Medulla oblongata (tissue), 1 donor: ENCODE results near the gene STX8.
"Not testable (repeated sequence)": the region's sequence is repeated elsewhere in the genome, so short reads cannot be mapped to it uniquely, and the experiment has no call there.

Experiments used
- DNase-seq: peaks from one replicate; pipeline ENCODE4 v3.0.0-alpha.2; 2015; ENCODE audit errors: extremely low spot score

The STX8 gene

DNA sequence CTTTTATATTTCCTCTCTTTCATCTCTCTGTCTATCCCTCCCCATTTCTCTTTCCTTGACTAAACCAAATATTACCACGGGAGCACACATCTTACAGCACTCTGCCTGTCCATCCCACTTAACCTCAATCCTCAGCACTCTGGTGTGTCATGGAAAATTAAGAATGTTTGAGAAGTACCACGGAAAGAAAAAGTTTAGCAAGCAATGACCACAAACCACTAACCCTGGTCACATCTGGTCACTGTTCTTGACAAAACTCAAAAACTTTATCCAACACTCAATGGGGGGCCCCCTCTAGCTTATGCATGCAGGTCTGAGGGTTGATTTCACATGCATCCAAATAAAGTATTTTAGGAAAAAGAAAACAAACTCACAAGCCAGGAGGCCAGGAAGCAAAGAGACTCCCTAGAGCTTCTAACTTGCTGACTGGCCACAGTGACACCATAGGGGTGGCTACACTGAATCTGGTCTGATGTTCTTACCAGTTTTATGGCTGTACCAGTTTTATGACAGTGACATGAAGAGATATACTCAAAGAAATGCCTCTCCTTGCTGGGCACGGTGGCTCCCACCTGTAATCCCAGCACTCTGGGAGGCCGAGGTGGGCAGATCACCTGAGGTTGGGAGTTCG is 229.2 kb downstream of the STX8 start:
- no peak for DNase-seq

GRCh38 chr17:9343516-9343915 is 232.1 kb downstream of the STX8 start:
- no peak for DNase-seq

DNA sequence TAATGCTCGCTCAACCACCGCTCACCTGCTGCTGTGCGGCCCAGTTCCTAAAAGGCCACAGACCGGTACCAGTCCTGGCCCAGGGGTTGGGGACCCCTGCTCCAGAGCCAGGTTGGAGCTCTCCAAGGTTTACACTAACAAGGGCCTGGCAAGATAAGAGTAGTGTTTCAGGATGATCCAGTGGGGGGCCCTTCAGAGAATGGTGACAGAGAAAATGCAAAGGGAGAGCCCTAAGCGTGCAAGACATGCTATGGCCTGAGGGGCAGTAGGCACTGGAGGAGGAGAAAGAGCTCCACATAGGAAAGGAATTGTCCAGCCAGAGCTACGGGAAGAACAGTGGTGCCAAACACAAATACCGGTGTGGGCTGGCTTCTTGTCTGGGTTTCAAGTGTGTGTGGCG is 233.4 kb downstream of the STX8 start:
- no peak for DNase-seq

DNA sequence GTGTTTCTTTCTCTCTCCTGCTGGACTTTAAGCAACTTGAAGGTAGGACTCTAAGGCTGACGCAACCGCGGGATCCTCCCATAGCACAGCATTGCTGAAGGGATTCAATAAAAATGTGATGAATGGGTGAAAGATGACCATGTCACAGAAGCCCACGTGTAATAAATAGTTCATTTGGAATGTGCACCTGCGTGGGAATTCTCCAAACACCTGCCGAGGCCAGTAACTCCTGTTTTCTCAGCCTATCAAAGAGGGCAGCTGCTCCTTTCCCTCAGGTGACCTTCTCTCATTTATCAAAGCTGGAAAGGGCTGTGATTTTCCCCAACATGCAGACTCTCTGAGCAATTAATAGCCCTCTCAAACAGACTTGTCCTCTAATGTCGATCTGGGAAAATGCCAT is 235.7 kb downstream of the STX8 start:
- DNase-seq: no peak

DNA sequence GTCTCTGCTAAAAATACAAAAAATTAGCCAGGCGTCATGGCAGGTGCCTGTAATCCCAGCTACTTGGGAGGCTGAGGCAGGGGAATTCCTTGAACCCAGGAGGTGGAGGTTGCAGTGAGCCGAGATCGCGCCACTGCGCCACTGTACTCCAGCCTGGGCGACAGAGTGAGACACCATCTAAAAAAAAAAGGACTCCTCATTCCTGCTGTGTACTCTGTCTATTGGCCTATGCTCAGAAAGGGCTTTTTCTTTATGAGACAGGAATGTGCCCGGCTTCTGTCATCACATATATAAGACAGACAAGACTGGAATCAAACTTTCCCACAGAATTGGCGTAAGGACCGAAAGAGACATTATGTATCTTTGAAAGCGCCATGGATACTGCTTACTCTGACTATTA is 236.1 kb downstream of the STX8 start:
- DNase-seq: not testable (repeated sequence)

GRCh38 chr17:9336817-9337216 is 238.8 kb downstream of the STX8 start:
- DNase-seq: no peak

GRCh38 chr17:9334536-9335446 is 240.8 kb downstream of the STX8 start:
- no peak for DNase-seq

DNA sequence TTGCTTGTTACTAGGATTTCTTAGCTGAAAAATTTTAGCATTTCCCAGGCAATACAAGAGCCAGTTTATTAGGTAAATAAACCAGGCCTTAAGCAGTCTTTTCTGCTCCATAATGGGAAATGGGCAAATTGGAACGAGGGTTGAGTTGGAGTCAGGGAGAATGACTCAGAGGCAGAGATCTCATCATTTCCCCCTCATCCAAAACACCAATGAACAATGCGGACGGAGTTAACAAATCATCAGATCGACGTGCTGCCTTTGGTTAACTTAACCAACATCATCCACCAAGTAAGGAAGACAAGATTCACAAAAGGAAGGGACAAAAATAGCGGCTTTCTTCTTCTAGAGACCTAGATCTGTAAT is 243.5 kb downstream of the STX8 start:
- DNase-seq: no peak

DNA sequence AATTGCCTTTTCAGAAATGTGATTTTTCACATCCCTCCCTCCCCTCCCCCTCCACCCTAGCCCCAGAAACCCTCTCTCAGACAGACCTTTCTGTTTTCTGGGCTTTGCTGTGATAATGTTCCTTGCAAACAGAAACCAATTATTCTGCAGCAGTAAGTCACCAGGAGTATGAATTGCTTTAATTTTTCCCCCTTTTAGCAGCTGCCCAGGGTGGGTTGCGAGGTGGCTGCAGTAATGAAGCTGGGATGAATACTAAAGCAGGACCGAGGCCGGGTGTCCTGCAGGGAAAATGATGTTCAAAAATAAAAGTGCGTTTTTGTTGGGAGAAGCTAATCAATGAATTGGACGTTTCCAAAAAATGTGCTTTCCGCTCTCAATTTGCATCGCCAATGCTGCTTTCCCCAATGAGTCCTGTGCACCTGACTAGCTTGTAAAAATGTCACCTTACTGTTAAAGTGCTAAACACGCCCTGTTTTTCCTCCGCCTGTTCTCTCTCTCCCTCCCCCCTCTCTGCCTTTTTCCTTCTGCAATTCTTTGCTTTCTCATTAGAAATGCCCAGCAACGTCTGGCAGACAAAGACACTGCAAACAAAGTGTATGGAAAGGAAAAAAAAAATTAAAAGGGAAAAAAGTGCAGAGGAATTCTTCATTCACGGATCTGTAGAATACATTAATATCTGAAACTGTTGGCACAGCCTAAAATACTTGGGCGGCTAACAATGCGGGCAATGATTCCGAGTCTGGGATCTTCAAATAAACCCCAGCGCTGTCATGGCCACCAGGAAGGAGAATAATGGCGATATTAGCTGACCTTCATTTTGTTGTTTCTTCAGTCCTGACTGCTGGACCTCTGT is 244.1 kb downstream of the STX8 start:
- peak; percentile 59 for DNase-seq

DNA sequence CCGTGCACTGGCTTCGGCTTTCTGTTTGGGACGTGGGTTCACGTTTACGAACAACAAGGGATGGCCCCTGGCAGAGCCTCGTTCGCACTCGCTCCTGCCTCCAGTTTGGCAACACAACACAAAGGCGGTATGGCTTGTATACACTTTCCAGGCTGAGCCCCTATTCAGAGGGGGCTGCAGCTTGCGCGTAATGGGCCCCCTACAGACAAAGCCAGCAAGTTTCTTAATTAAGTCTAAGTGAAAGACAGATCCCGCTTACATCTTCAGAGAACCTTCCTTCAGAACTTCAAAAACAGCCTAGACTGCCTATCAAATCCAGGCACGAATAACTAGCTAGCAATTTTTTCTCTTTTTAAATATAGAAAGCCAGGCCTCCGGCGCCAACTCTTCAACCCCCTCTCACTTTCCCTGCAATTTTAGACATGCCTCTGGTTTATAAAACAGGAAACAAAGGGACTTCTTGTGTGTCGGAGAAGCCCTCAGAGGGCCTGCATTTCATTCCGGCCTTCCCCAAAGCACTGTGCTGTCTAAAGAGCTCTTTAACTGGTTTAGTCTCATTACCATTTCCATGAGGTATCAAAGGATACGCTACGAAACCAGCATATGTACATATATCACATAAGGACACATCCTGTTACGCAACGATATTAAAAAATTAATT is 244.9 kb downstream of the STX8 start:
- peak; percentile 20 for DNase-seq

GRCh38 chr17:9330141-9330540 is 245.5 kb downstream of the STX8 start:
- DNase-seq: no peak

DNA sequence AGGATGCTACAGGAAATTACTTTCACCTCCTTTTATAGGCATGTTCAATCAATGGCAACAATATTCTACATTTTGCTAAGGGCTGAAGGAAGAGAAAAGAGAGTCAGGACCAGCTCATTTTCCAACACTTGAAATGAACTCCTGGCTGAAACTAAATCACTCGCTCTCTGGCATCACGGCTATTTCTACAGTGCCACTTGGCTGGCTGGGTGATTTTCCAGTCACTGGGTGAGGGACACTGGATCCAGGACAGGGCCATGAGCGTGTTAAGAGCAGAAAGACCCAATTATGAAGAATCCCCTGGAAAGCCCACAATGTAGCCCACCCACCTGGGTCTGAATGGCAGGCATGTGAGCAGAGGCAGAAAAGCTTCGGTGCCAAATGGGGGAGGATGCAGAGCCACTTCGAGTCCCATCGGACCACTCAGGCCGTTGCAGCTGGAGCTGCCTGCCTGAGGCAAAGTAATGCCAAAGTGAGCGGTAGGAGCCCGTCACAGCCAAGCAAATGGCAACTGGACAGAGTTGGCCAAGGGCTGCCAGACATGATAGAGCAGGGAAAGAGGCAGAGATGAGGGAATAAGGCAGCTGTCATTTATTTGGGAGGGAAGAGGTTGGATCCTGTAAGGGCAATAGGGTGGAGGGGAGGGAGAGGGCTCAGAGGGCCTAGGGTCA is 246.2 kb downstream of the STX8 start:
- peak; percentile 41 for DNase-seq

- peak; percentile 30 for DNase-seq
Observed at GRCh38 chr17:9324864-9325263, 250.8 kb downstream of the STX8 start.

GRCh38 chr17:9322326-9322725 is 253.3 kb downstream of the STX8 start:
- DNase-seq: no peak

DNA sequence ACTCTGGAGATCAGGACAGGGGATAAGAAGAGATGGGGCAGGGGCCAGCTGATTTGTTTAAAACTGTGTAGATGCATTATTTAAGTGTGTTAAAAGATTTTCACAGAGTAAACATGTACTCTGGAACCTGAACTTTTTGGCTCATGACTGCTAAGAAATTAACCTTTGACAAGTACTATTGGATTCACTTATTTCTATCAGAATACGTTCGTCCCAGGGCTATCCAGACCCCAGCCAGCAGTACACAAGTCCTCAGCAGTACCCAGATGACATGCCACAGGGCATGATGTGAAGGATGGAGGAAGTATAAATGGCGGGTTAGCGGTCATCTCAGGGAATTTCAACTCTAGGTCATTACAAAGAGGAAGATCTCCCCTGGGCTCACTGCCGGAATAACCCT is 253.7 kb downstream of the STX8 start:
- DNase-seq: no peak

DNA sequence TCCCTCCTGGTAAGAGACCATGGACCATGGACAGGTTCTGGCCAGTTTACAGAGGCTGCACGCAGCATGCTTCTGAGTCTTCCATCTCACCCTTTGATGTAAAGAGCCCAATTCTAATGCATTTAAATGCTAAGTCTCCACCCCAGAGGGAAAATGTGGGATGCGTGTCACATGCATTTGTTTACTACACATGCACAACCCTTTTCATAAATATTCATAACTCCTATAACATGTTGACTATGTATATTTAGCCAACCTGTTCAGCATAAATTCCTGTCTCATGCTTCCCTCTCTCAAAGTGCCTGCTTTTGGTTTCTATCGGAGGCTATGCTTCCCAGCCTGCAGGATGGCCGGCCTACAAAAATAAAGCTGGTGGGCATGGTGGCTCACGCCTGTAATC is 260.3 kb downstream of the STX8 start:
- DNase-seq: no peak

GRCh38 chr17:9313346-9313745 is 262.3 kb downstream of the STX8 start:
- DNase-seq: peak; percentile 53

- DNase-seq: no peak
Observed at GRCh38 chr17:9309216-9309615, 266.4 kb downstream of the STX8 start.

GRCh38 chr17:9308069-9308468 is 267.6 kb downstream of the STX8 start:
- no peak for DNase-seq

DNA sequence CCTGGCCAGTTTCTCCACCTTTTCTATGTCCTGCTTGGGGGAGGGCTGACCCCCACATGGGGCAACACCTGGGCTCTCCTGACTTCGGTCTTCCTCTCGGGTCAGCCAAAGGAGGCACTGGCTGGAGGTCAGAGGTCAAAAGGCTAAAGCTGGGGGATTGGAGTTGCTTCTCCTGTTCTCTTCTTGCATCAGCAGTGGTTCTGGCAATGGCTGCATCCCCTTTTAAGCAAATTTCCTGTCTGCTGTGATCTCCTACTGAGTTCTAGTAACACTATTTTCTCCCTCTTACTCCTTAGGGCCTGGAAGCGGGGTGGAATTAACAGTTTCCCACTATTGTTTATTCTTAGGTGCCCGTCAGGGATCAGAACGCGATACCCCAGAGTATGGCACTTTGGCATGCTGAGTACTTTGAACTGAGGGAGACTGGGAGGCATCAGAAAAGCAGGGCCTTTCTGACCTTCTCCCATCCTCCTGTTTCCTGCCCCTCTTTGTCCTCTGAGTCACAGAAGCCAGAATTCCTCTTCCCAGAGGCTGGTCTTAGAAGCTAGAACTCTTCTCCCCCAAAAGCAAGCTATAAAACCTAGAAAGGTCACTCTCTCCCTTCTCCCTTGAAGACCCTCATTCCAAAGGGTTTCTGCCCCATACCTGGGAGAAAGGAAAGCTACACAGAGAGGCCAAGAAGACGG is 268.2 kb downstream of the STX8 start:
- DNase-seq: no peak

- no peak for DNase-seq
Observed at GRCh38 chr17:9306086-9306485, 269.5 kb downstream of the STX8 start.
